ENCODE results near the gene PTPRA.

GRCh38 chr20:2849529-2849928 is 23.8 kb upstream of the PTPRA start:
- TF ChIP-seq, protein P1, sequence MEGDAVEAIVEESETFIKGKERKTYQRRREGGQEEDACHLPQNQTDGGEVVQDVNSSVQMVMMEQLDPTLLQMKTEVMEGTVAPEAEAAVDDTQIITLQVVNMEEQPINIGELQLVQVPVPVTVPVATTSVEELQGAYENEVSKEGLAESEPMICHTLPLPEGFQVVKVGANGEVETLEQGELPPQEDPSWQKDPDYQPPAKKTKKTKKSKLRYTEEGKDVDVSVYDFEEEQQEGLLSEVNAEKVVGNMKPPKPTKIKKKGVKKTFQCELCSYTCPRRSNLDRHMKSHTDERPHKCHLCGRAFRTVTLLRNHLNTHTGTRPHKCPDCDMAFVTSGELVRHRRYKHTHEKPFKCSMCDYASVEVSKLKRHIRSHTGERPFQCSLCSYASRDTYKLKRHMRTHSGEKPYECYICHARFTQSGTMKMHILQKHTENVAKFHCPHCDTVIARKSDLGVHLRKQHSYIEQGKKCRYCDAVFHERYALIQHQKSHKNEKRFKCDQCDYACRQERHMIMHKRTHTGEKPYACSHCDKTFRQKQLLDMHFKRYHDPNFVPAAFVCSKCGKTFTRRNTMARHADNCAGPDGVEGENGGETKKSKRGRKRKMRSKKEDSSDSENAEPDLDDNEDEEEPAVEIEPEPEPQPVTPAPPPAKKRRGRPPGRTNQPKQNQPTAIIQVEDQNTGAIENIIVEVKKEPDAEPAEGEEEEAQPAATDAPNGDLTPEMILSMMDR (IDR thresholded peaks at IDR 0.05; ENCODE audit: low read depth, low read length, missing input control), result no peak
- no peak for TF ChIP-seq GABPA (IDR thresholded peaks at IDR 0.05 in 1 of 2, conservative IDR thresholded peaks at IDR 0.05 in 1 of 2)
